Upper lobe of right lung (tissue), 1 donor: ENCODE measurements around the gene ZP4. TPM values are rescaled to one million over a fixed set of nuclear protein-coding genes. Genes with fewer than 3 reads are reported as not detected.

Experiments used
- ATAC-seq: fragments of 200-7000 bp; cut with Tn5 transposase; one replicate; pipeline ENCODE4 v1.9.1; 2020; ENCODE audit warnings: mild to moderate bottlenecking, moderate library complexity
- DNase-seq: peaks from one replicate; pipeline ENCODE4 v3.0.0-alpha.2; 2020
- H3K27ac ChIP-seq: fragments of 200-600 bp; one replicate; pipeline ENCODE4 v1.8.0; 2022
- H3K27me3 ChIP-seq: fragments of 200-600 bp; one replicate; pipeline ENCODE4 v1.8.0; 2022; ENCODE audit warnings: mild to moderate bottlenecking
- H3K36me3 ChIP-seq: fragments of 200-600 bp; one replicate; pipeline ENCODE4 v1.8.0; 2022
- H3K4me1 ChIP-seq: fragments of 200-600 bp; one replicate; pipeline ENCODE4 v1.8.0; 2022
- H3K4me3 ChIP-seq: fragments of 200-600 bp; one replicate; pipeline ENCODE4 v1.8.0; 2022; ENCODE audit warnings: mild to moderate bottlenecking
- H3K9me3 ChIP-seq: fragments of 200-600 bp; one replicate; pipeline ENCODE4 v1.8.0; 2022
- intact Hi-C: fragments of 100-400 bp; cut with DNase I; formaldehyde crosslinking; loops from one replicate; pipeline ENCODE4 v1.11.0; 2022
- long read RNA-seq: library from polyadenylated mRNA; unstranded; transcript quantifications from one replicate; pipeline ENCODE4 v2.0.0, GENCODE V29; 2021
- total RNA-seq: library from RNA; stranded (reverse); fragmentation: NEBNext Ultra II Directional; extraction: Animal tissue kit (Norgen Biotek cat#: 25700); gene quantifications from one replicate; pipeline ENCODE4 v1.2.1, GENCODE V29; 2021
- TF ChIP-seq, protein P1 (sequence below): fragments of 200-600 bp; IDR thresholded peaks from one replicate; pipeline ENCODE4 v1.8.0; 2022; ENCODE audit warnings: antibody characterized with exemption
- donor health status: DM: no; HTN: yes; CAD: no; lungs with severe emphysema.

Gene ZP4, protein sequence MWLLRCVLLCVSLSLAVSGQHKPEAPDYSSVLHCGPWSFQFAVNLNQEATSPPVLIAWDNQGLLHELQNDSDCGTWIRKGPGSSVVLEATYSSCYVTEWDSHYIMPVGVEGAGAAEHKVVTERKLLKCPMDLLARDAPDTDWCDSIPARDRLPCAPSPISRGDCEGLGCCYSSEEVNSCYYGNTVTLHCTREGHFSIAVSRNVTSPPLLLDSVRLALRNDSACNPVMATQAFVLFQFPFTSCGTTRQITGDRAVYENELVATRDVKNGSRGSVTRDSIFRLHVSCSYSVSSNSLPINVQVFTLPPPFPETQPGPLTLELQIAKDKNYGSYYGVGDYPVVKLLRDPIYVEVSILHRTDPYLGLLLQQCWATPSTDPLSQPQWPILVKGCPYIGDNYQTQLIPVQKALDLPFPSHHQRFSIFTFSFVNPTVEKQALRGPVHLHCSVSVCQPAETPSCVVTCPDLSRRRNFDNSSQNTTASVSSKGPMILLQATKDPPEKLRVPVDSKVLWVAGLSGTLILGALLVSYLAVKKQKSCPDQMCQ
- total RNA-seq: not detected
- long read RNA-seq: 0 reads

DNA sequence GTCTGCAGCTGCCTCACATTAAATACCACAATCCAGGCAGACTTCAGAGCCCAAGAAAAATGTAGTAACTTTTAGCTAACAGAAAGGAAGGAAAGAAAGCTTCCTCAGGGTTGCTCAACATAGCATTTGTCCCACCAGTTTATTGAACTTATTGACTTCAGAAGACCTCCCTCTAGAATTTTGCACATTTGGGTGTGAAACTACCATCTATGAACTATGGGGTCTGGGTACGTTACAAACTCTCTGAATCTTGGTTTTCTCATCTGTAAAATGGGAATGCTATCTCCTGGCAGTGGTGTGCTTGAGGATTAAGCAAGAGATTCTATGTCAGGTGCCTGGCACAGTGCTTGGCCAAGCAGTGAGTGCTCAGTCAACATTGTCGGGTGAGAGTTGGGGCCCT, at the start of gene ZP4:
Gene ZP4, minus strand, starts transcription at position 101 of the 400 bp plus-strand sequence. CDS start 287 bp downstream, outside the sequence.
- Histone ChIP-seq H3K4me3 (no peak within 1 kb of the TSS), H3K36me3 (no peaks in the 10 kb centered on the region), H3K27ac (no peak within 1 kb of the TSS), H3K4me1 (no peaks in the 10 kb centered on the region), H3K27me3 (no peaks in the 10 kb centered on the region), H3K9me3 (no peaks in the 10 kb centered on the region)
- no peak for ATAC-seq
- intact Hi-C loops: no loop called here
- TF ChIP-seq, protein P1, sequence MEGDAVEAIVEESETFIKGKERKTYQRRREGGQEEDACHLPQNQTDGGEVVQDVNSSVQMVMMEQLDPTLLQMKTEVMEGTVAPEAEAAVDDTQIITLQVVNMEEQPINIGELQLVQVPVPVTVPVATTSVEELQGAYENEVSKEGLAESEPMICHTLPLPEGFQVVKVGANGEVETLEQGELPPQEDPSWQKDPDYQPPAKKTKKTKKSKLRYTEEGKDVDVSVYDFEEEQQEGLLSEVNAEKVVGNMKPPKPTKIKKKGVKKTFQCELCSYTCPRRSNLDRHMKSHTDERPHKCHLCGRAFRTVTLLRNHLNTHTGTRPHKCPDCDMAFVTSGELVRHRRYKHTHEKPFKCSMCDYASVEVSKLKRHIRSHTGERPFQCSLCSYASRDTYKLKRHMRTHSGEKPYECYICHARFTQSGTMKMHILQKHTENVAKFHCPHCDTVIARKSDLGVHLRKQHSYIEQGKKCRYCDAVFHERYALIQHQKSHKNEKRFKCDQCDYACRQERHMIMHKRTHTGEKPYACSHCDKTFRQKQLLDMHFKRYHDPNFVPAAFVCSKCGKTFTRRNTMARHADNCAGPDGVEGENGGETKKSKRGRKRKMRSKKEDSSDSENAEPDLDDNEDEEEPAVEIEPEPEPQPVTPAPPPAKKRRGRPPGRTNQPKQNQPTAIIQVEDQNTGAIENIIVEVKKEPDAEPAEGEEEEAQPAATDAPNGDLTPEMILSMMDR: no peak
- DNase-seq: no peak

DNA sequence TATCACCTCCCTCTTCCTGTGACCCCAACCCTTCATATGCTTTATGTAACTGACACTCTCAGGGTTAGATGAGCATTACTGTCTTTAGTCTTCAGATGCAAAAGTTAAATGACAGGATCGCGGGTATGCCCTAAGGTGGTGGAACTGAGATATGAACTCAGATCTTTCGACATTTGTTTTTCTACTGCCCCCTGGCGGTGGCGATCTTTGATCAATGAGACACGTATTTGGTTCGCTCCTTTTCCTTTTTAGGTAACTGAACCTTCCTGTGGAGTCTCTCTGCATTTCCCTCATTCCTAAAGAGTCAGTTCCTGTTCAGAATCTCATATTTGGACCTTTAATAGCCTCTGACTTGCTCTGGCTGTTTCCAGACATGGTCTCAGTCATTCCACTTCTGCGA, 47.8 kb upstream of the ZP4 start:
- Histone ChIP-seq H3K27ac (no peak overlapping the region), H3K36me3 (no peaks in the 10 kb centered on the region), H3K4me3 (no peak overlapping the region), H3K9me3 (no peaks in the 10 kb centered on the region), H3K4me1 (no peaks in the 10 kb centered on the region), H3K27me3 (no peaks in the 10 kb centered on the region)
- intact Hi-C loops: no loop called here
- DNase-seq: no peak
- ATAC-seq: no peak
- TF ChIP-seq, protein P1: no peak

DNA sequence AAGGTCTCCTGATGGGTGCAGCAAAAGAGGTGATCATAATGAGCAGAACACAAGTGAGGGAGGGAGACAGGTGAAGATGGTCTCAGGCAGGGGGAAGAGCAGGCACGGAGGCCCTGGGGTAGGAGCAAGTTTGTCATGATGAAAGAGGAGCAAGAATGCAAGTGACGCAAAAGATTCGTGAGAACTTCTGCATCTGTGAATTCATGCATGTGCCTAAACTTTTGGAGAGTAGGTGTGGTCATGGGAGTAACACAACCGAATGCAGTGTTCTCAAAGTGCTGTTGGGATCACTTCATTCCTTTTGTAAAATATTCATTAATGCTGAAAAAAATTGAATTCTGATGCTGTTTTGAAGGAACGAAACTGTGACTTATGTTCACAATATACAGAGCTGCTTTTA, 47.3 kb upstream of the ZP4 start:
- Histone ChIP-seq H3K27me3 (no peaks in the 10 kb centered on the region), H3K4me1 (no peaks in the 10 kb centered on the region), H3K9me3 (no peaks in the 10 kb centered on the region), H3K4me3 (no peak overlapping the region), H3K27ac (no peak overlapping the region), H3K36me3 (no peaks in the 10 kb centered on the region)
- intact Hi-C loops: no loop called here
- TF ChIP-seq, protein P1: no peak
- ATAC-seq: no peak
- DNase-seq: no peak

DNA sequence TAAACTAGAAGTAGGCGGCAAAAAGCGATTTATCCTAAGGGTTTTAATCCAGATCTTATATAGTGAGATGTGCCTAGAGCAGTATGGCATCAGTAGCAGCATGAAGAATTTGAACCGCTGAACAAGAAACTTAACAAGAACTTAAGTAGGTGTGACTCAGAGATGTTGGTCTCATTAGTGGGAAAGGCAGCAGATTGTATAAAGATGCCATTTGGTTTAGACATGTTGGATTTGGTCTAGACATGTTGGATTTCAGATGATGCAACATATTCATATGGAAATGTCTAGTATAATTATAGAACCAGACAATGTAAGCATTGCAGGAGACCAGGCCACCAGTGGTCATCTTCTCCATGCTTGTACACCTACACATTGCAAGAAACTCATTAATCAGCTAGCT, 42.1 kb upstream of the ZP4 start:
- Histone ChIP-seq H3K27ac (no peak overlapping the region), H3K27me3 (no peaks in the 10 kb centered on the region), H3K9me3 (no peaks in the 10 kb centered on the region), H3K4me1 (no peaks in the 10 kb centered on the region), H3K4me3 (no peak overlapping the region), H3K36me3 (no peaks in the 10 kb centered on the region)
- no peak for DNase-seq
- TF ChIP-seq, protein P1: no peak
- intact Hi-C loops: no loop called here
- ATAC-seq: no peak

DNA sequence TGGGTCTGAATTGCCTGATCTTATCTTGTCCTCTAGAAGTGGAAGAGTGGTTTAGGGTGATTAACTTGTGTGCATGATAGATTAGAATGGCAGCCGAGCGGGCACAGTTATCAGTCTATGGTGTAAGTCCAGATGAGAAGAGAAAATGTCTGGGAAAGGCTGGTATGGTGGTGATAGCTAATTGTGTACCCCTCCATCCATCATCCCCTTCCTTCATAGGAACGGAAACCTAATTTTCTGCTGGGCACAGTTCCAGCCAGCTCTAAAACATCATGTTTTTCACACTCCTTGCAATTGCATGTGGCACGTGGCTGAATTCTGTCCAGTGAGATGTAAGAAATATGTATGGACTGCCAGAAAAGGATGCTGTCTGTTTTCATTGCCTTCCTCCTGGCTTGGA, 40.9 kb upstream of the ZP4 start:
- TF ChIP-seq, protein P1: no peak
- no peaks in the 10 kb centered on the region for H3K9me3 ChIP-seq
- no peak overlapping the region for H3K27ac ChIP-seq
- intact Hi-C loops: no loop called here
- no peaks in the 10 kb centered on the region for H3K36me3 ChIP-seq
- no peak overlapping the region for H3K4me3 ChIP-seq
- no peaks in the 10 kb centered on the region for H3K4me1 ChIP-seq
- ATAC-seq (no peak), DNase-seq (no peak)
- H3K27me3 ChIP-seq: no peaks in the 10 kb centered on the region
